ENCODE measurements around the gene TAS2R4. TPM values are rescaled to one million over a fixed set of nuclear protein-coding genes. Genes with fewer than 3 reads are reported as not detected.
"Not testable (repeated sequence)": the region's sequence is repeated elsewhere in the genome, so short reads cannot be mapped to it uniquely, and the experiment has no call there.

TAS2R4 gene
- polyA plus RNA-seq, 3 donors from 2014 or later, result not detected

DNA sequence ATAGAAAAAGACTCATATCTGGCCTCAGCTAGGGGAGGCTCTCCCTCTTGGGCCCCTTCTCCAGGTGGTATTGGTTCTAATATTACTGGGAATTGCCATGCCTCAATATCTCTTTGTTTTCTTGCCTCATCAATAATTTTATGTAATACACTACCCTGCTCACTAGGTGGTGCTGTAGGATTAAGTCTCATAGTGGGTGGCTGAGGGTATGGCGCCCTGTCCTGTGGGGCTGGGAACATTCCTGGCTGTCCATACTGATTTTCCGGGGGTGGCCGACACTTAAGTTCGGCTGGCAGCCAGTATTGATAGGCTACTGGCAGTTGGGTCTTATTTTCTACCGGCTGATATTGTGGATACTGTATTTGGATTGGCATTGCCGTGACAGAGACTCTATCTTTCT, 21.5 kb upstream of the TAS2R4 start:
- Mint-ChIP-seq H3K27me3 (ENCODE audit: low read depth in 3 of 3) (no peaks in the 10 kb centered on the region), H3K27ac (no peak overlapping the region), H3K36me3 (peaks cover 61 to 81% (median 64%) of the 10 kb centered on the region in 3 donors), H3K9me3 (peaks cover 10 to 27% (median 24%) of the 10 kb centered on the region in 6 donors), H3K4me3 (no peak overlapping the region), H3K4me1 (peaks cover 0 to 5% of the 10 kb centered on the region in 2 donors)
- DNase-seq, result peak in 2 of 3 donors; percentile 10 to 11

GRCh38 chr7:141763797-141764196, 12.7 kb upstream of the TAS2R4 start, which contains the start of gene TAS2R3:
TSS of gene TAS2R3 (plus strand) at chr7:141764097. CDS start at chr7:141764159, 62 bp downstream.
- no peak within 1 kb of the TSS for H3K27ac Mint-ChIP-seq
- peaks cover 11 to 44% (median 19%) of the 10 kb centered on the region in 3 donors for H3K36me3 Mint-ChIP-seq
- H3K4me1 Mint-ChIP-seq, result no peaks in the 10 kb centered on the region
- no peaks in the 10 kb centered on the region for H3K9me3 Mint-ChIP-seq
- H3K4me3 Mint-ChIP-seq, result no peak within 1 kb of the TSS
- no peaks in the 10 kb centered on the region for H3K27me3 Mint-ChIP-seq (ENCODE audit: low read depth in 3 of 3)
- no peak for DNase-seq

GRCh38 chr7:141770083-141770583, 6.3 kb upstream of the TAS2R4 start:
- H3K27me3 Mint-ChIP-seq (ENCODE audit: low read depth in 3 of 3); H3K9me3 Mint-ChIP-seq; H3K27ac Mint-ChIP-seq; H3K4me3 Mint-ChIP-seq; H3K4me1 Mint-ChIP-seq; DNase-seq: not testable (repeated sequence)
- H3K36me3 Mint-ChIP-seq, result peaks cover 0 to 19% (median 11%) of the 10 kb centered on the region in 3 donors

DNA sequence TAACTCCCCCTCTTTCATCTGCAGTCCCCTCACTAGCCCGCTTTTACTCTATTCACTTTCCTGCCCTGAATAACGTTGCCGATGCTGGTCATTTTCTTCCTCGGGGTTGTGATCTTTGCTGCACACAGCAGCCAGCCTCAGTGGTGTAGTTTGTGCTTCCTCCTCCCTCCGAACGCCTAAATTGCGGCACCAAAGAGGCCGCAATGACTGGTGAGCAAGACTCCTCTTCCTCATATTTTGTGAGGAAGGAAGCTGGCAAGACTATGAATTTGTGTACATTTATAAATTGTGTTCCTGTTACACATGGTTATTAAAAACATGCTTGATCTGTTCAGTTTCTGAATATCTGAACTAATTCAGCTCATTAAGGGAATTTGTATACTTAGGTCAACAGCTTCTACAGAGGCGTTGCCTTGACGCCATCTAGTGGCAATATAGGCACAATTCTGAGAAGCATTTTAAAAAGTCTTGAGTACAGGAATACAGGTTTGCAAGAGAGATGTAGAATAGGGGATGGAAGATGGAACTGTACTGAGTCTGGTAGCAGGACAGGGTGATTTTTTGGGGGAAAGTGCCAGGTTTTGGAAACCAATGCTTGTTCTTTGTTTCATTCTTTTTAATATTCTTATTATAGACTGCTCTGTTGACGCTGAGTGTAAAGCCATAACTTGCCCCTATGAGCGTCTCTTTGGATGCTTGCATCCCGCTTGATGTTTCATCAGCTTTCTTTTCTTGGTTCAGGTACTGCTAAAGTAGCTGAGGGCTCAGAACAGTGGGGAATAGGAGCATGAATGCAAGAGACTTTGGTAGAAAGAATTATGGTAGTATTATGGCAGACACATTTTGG, 9.5 kb downstream of the TAS2R4 start:
- H3K4me3 Mint-ChIP-seq, result no peak overlapping the region
- peak; percentile 4 to 26 (median 24) for DNase-seq
- H3K27ac Mint-ChIP-seq, result no peak overlapping the region

GRCh38 chr7:141788296-141788695, 11.8 kb downstream of the TAS2R4 start:
- DNase-seq, result no peak
- H3K9me3 Mint-ChIP-seq, result no peaks in the 10 kb centered on the region
- H3K27ac Mint-ChIP-seq, result no peak overlapping the region
- H3K4me3 Mint-ChIP-seq, result no peak overlapping the region
- H3K27me3 Mint-ChIP-seq (ENCODE audit: low read depth in 3 of 3), result no peaks in the 10 kb centered on the region
- H3K36me3 Mint-ChIP-seq, result peaks cover 0 to 10% (median 9%) of the 10 kb centered on the region in 3 donors
- H3K4me1 Mint-ChIP-seq, result peaks cover 0 to 9% of the 10 kb centered on the region in 2 donors

More for the DNA sequence above, 9.5 kb downstream of the TAS2R4 start:
- Mint-ChIP-seq H3K9me3 (no peaks in the 10 kb centered on the region), H3K4me1 (peaks cover 0 to 9% of the 10 kb centered on the region in 2 donors), H3K27me3 (ENCODE audit: low read depth in 3 of 3) (no peaks in the 10 kb centered on the region), H3K36me3 (peaks cover 0 to 10% (median 5%) of the 10 kb centered on the region in 3 donors)

DNA sequence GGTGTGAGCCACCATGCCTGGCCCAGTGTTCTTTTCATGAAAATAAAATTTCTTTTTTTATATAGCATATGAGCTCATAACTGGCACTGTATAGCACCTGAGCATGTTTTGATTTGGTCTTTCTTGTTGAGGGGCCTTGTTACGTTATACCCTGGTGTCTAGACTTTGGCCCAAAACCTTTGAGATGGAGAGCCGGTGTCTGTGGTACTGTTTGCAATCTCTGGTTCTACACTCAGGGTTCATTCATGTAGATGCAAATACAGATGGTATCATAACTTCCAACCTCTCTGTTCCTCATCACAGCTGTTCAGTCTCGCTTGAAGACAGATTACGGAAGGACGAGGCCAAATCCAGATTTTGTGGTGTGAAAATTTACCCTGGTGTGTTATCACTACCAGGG, 13.4 kb downstream of the TAS2R4 start, which contains the start of gene TAS2R5:
TSS of gene TAS2R5 (plus strand) at position 301 of the 400 bp plus-strand sequence. CDS start 145 bp downstream, outside the sequence.
- peak within 1 kb of the TSS in 1 of 6 donors; percentile 23 for H3K27ac Mint-ChIP-seq
- H3K9me3 Mint-ChIP-seq, result no peaks in the 10 kb centered on the region
- no peaks in the 10 kb centered on the region for H3K27me3 Mint-ChIP-seq (ENCODE audit: low read depth in 3 of 3)
- peaks cover 0 to 9% of the 10 kb centered on the region in 2 donors for H3K4me1 Mint-ChIP-seq
- no peak for DNase-seq
- H3K36me3 Mint-ChIP-seq, result peaks cover 8 to 13% (median 9%) of the 10 kb centered on the region in 3 donors
- H3K4me3 Mint-ChIP-seq, result no peak within 1 kb of the TSS

GRCh38 chr7:141792526-141792925, 16.1 kb downstream of the TAS2R4 start:
- Mint-ChIP-seq H3K27me3 (ENCODE audit: low read depth in 3 of 3) (no peaks in the 10 kb centered on the region), H3K27ac (no peak overlapping the region), H3K36me3 (peaks cover 9 to 13% (median 12%) of the 10 kb centered on the region in 3 donors), H3K4me1 (peaks cover 0 to 9% of the 10 kb centered on the region in 2 donors), H3K4me3 (no peak overlapping the region), H3K9me3 (no peaks in the 10 kb centered on the region)
- no peak for DNase-seq

- H3K36me3 Mint-ChIP-seq, result peaks cover 15 to 39% (median 24%) of the 10 kb centered on the region in 3 donors
- H3K4me3 Mint-ChIP-seq, result no peak overlapping the region
- no peak overlapping the region for H3K27ac Mint-ChIP-seq
- no peaks in the 10 kb centered on the region for H3K4me1 Mint-ChIP-seq
- H3K27me3 Mint-ChIP-seq (ENCODE audit: low read depth in 3 of 3), result no peaks in the 10 kb centered on the region
- peaks cover 28 to 64% (median 51%) of the 10 kb centered on the region in 6 donors for H3K9me3 Mint-ChIP-seq
- DNase-seq, result no peak
These were observed 43.6 kb downstream of the TAS2R4 start for GRCh38 chr7:141820067-141820466.

DNA sequence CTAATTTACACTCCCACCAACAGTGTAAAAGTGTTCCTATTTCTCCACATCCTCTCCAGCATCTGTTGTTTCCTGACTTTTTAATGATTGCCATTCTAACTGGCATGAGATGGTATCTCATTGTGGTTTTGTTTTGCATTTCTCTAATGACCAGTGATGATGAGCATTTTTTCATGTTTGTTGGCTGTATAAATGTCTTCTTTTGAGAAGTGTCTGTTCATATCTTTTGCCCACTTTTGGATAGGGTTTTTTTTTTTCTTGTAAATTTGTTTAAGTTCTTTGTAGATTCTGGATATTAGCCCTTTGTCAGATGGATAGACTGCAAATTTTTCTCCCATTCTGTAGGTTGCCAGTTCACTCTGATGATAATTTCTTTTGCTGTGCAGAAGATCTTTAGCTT, 46.0 kb downstream of the TAS2R4 start:
- not testable (repeated sequence) for H3K27me3 Mint-ChIP-seq (ENCODE audit: low read depth in 3 of 3); H3K4me1 Mint-ChIP-seq; DNase-seq; H3K4me3 Mint-ChIP-seq; H3K27ac Mint-ChIP-seq
- H3K9me3 Mint-ChIP-seq, result peaks cover 26 to 65% (median 52%) of the 10 kb centered on the region in 6 donors
- H3K36me3 Mint-ChIP-seq, result peaks cover 15 to 37% (median 24%) of the 10 kb centered on the region in 3 donors

Other genes starting within 250 kb of the TAS2R4 start
- gene AGK, start 225.3 kb upstream of the TAS2R4 start, polyA plus RNA-seq, result 100 to 1,000 TPM; 104 to 125 (median 108) TPM
- 10 to 100 TPM in 1 of 3 donors, 1 to 10 TPM in 2; 2.2 to 13.0 (median 9.6) TPM for gene DENND11, start 74.5 kb upstream of the TAS2R4 start, polyA plus RNA-seq
- gene WEE2, start 68.3 kb upstream of the TAS2R4 start, polyA plus RNA-seq, result not detected
- gene SSBP1, start 38.3 kb upstream of the TAS2R4 start, polyA plus RNA-seq, result 100 to 1,000 TPM; 268 to 349 (median 271) TPM
- not detected for gene TAS2R3, start 12.6 kb upstream of the TAS2R4 start, polyA plus RNA-seq
- gene TAS2R5, start 13.5 kb downstream of the TAS2R4 start, polyA plus RNA-seq, result not detected
- not detected for gene PRSS37, start 64.8 kb downstream of the TAS2R4 start, polyA plus RNA-seq
- not detected for gene OR9A4, start 139.7 kb downstream of the TAS2R4 start, polyA plus RNA-seq
- gene CLEC5A, start 170.3 kb downstream of the TAS2R4 start, polyA plus RNA-seq, result not detected
- not detected for gene TAS2R38, start 197.1 kb downstream of the TAS2R4 start, polyA plus RNA-seq
- 1 to 10 TPM; 2.4 to 6.7 (median 5.6) TPM for gene MGAM, start 219.2 kb downstream of the TAS2R4 start, polyA plus RNA-seq